H1 (cell line): ENCODE results near the gene ORC3. TPM values are rescaled to one million over a fixed set of nuclear protein-coding genes. Genes with fewer than 3 reads are reported as not detected.

Experiments
- CTCF ChIA-PET: fragments of 300-600 bp; sonication (Branson Sonifier 250); formaldehyde crosslinking; loops from one replicate; lab custom pipeline; 2021; ENCODE audit not compliant: partially characterized antibody; lab: Charles Lee
- POLR2A ChIA-PET: fragments of 300-600 bp; sonication (Branson Sonifier 250); formaldehyde crosslinking; loops from one replicate; lab custom pipeline; 2021; ENCODE audit warnings: inconsistent platforms; ENCODE audit not compliant: partially characterized antibody; lab: Charles Lee
- DNase-seq, 2 experiments: peaks; one replicate each; pipeline versions ENCODE4 v3.0.0 to v3.0.0-alpha.2; 2010 to 2022; ENCODE audit warnings: low spot score in 2 of 2, low read depth in 1 of 2, mixed read lengths in 1 of 2
- FAIRE-seq: peaks from 2 replicates; lab custom pipeline; 2011; peaks lifted over from hg19 to GRCh38; lab: Jason Lieb, UNC
- H2AFZ ChIP-seq: 2 replicates; pipeline ENCODE4 v1.8.1; 2012; ENCODE audit warnings: low read length, inconsistent platforms
- H2AK5ac ChIP-seq: 2 replicates; pipeline ENCODE4 v1.6.1; 2013; ENCODE audit warnings: low read depth, low read length
- H2BK120ac ChIP-seq: replicated peaks from 2 replicates; pipeline ENCODE3; 2013; ENCODE audit warnings: low read depth, low read length, inconsistent platforms
- H2BK12ac ChIP-seq: 2 replicates; pipeline ENCODE4 v1.6.1; 2013; ENCODE audit warnings: low read depth, low read length
- H2BK15ac ChIP-seq: 2 replicates; pipeline ENCODE4 v1.6.1; 2013; ENCODE audit warnings: low read length
- H2BK20ac ChIP-seq: 2 replicates; pipeline ENCODE4 v1.6.1; 2013; ENCODE audit warnings: low read length
- H2BK5ac ChIP-seq: 2 replicates; pipeline ENCODE4 v1.6.1; 2013; ENCODE audit warnings: low read depth, low read length
- H3K14ac ChIP-seq: 2 replicates; pipeline ENCODE4 v1.6.1; 2013; ENCODE audit warnings: inconsistent platforms; ENCODE audit not compliant: insufficient read length
- H3K18ac ChIP-seq: 2 replicates; pipeline ENCODE4 v1.6.1; 2013; ENCODE audit warnings: low read length; ENCODE audit errors: extremely low read depth
- H3K23ac ChIP-seq: 2 replicates; pipeline ENCODE4 v1.6.1; 2013; ENCODE audit warnings: inconsistent platforms; ENCODE audit not compliant: insufficient read length
- H3K23me2 ChIP-seq: 2 replicates; pipeline ENCODE4 v1.6.1; 2013; ENCODE audit warnings: low read depth, low read length
- H3K27ac ChIP-seq: 2 replicates; pipeline ENCODE4 v1.6.1; 2011; ENCODE audit warnings: low read depth, low read length, inconsistent platforms
- H3K27me3 ChIP-seq, 4 experiments: replicated peaks in 1 of 4; 1 replicate in 1 of 4; 2 replicates in 3 of 4; pipeline versions ENCODE4 v1.6.1 to v1.8.1; 2011 to 2013; ENCODE audit warnings: low read length in 3 of 4, mild to moderate bottlenecking in 3 of 4, inconsistent platforms in 2 of 4, mixed read lengths in 2 of 4, moderate library complexity in 1 of 4; ENCODE audit not compliant: control insufficient read depth in 3 of 4, insufficient read depth in 3 of 4; ENCODE audit errors: extremely low read depth in 1 of 4
- H3K36me3 ChIP-seq, 4 experiments: 2 replicates each; pipeline versions ENCODE4 v1.6.1 to v1.8.1; 2011 to 2013; ENCODE audit warnings: mild to moderate bottlenecking in 4 of 4, low read length in 3 of 4, moderate library complexity in 2 of 4, control low read depth in 1 of 4, inconsistent platforms in 1 of 4; ENCODE audit not compliant: insufficient read depth in 4 of 4, control insufficient read depth in 2 of 4
- H3K4ac ChIP-seq: replicated peaks from 2 replicates; pipeline ENCODE3; 2013; ENCODE audit warnings: low read length, low read depth, mixed read lengths, inconsistent platforms; ENCODE audit not compliant: insufficient read length
- H3K4me1 ChIP-seq, 4 experiments: replicated peaks in 1 of 4; 1 replicate in 1 of 4; 2 replicates in 3 of 4; pipeline versions ENCODE4 v1.6.1 to v1.8.1; 2011 to 2013; ENCODE audit warnings: low read length in 3 of 4, inconsistent platforms in 2 of 4, mixed read lengths in 1 of 4; ENCODE audit not compliant: insufficient read depth in 4 of 4, control insufficient read depth in 3 of 4
- H3K4me2 ChIP-seq, 2 experiments: 2 replicates each; pipeline versions ENCODE4 v1.6.1 to v1.8.1; 2011 to 2013; ENCODE audit warnings: low read depth in 2 of 2, low read length in 2 of 2, control low read depth in 1 of 2, inconsistent platforms in 1 of 2, mild to moderate bottlenecking in 1 of 2; ENCODE audit not compliant: insufficient read depth in 1 of 2
- H3K4me3 ChIP-seq, 4 experiments: fragments of 200-600, 300-600 bp in 1 of 4; sonication (generic), shearing (Covaris generic), sonication (Bioruptor Twin) in 1 of 4; 2 replicates each; pipeline versions ENCODE4 v1.5.1 to v1.8.1; 2011 to 2016; ENCODE audit warnings: low read length in 4 of 4, low read depth in 3 of 4, control low read depth in 2 of 4, inconsistent platforms in 2 of 4, mild to moderate bottlenecking in 2 of 4, mixed read lengths in 1 of 4, moderate library complexity in 1 of 4; ENCODE audit not compliant: insufficient read depth in 2 of 4; ENCODE audit errors: extremely low read depth in 1 of 4
- H3K56ac ChIP-seq: replicated peaks from 2 replicates; pipeline ENCODE3; 2013; ENCODE audit warnings: low read depth, mild to moderate bottlenecking, mixed read lengths, low read length, inconsistent platforms; ENCODE audit not compliant: insufficient read length
- H3K79me1 ChIP-seq: 2 replicates; pipeline ENCODE4 v1.6.1; 2013; ENCODE audit warnings: low read depth, low read length, control low read depth
- H3K79me2 ChIP-seq, 2 experiments: 2 replicates each; pipeline versions ENCODE4 v1.6.1 to v1.8.1; 2012 to 2013; ENCODE audit warnings: low read length in 2 of 2, mild to moderate bottlenecking in 2 of 2, inconsistent platforms in 1 of 2; ENCODE audit not compliant: insufficient read depth in 2 of 2, control insufficient read depth in 1 of 2
- H3K9ac ChIP-seq, 4 experiments: replicated peaks in 1 of 4; 1 replicate in 1 of 4; 2 replicates in 3 of 4; pipeline versions ENCODE4 v1.6.1 to v1.8.1; 2011 to 2013; ENCODE audit warnings: low read depth in 3 of 4, low read length in 3 of 4, control low read depth in 2 of 4, mild to moderate bottlenecking in 2 of 4, moderate library complexity in 2 of 4, inconsistent platforms in 1 of 4; ENCODE audit errors: extremely low read depth in 1 of 4
- H3K9me3 ChIP-seq, 2 experiments: 2 replicates each; pipeline versions ENCODE4 v1.6.1 to v1.8.1; 2012 to 2013; ENCODE audit warnings: mild to moderate bottlenecking in 2 of 2, moderate library complexity in 2 of 2, control low read depth in 1 of 2, inconsistent platforms in 1 of 2, low read depth in 1 of 2, low read length in 1 of 2, mixed read lengths in 1 of 2; ENCODE audit not compliant: insufficient read depth in 2 of 2
- H4K20me1 ChIP-seq, 2 experiments: replicated peaks in 1 of 2; 2 replicates each; pipeline versions ENCODE3 to v1.8.1; 2011 to 2013; ENCODE audit warnings: inconsistent platforms in 2 of 2, low read length in 2 of 2, mild to moderate bottlenecking in 1 of 2; ENCODE audit not compliant: insufficient read depth in 2 of 2, control insufficient read depth in 1 of 2
- H4K5ac ChIP-seq: 2 replicates; pipeline ENCODE4 v1.6.1; 2013; ENCODE audit warnings: low read length, low read depth, mixed read lengths, inconsistent platforms; ENCODE audit not compliant: insufficient read length
- H4K8ac ChIP-seq: 2 replicates; pipeline ENCODE4 v1.8.0; 2013; ENCODE audit warnings: mild to moderate bottlenecking, moderate library complexity, low read length, inconsistent platforms; ENCODE audit not compliant: insufficient read depth; ENCODE audit errors: extremely low read depth
- H4K91ac ChIP-seq: replicated peaks from 2 replicates; pipeline ENCODE3; 2013; ENCODE audit warnings: low read length, mixed read lengths, inconsistent platforms; ENCODE audit not compliant: insufficient read length
- ASH2L ChIP-seq: fragments of 200-600, 300-600 bp; sonication (generic); IDR thresholded peaks from one replicate; pipeline ENCODE4 v1.7.1; 2017; ENCODE audit warnings: low read length
- BRCA1 ChIP-seq: IDR thresholded peaks from 2 replicates; pipeline ENCODE4 v1.6.1; 2012; ENCODE audit warnings: low read depth, low read length, improper control_type of control experiment
- WGBS, 2 experiments: shearing (Covaris generic) in 1 of 2; methylation state at CpG; one replicate each; pipeline versions ENCODE4 v1.1.6 to v1.1.7; 2013 to 2015; ENCODE audit warnings: low lambda C conversion rate in 2 of 2, mixed read lengths in 2 of 2, inconsistent platforms in 1 of 2, low coverage in 1 of 2, missing lambda C conversion rate in 1 of 2; ENCODE audit not compliant: insufficient replicate concordance in 2 of 2, insufficient coverage in 1 of 2, insufficient read length in 1 of 2; ENCODE audit errors: extremely low coverage in 1 of 2, missing lambda C conversion rate in 1 of 2; 5-methylcytosine and 5-hydroxymethylcytosine counted together
- polyA plus RNA-seq, 7 experiments: library from polyadenylated mRNA; depleted of rRNA in 3 of 7; stranded (reverse) in 5 of 7; unstranded in 2 of 7; fragments of >200 nt in 5 of 7; fragments of 200-250 nt in 2 of 7; gene quantifications; 1 replicate in 5 of 7; 2 replicates in 1 of 7; 4 replicates in 1 of 7; pipeline versions ENCODE4 v1.2.1 to v1.2.3, GENCODE V29; 2011 to 2013; ENCODE audit warnings: missing spikeins in 2 of 7, mixed read lengths in 2 of 7
- total RNA-seq: library from RNA; stranded (reverse); fragmentation: NEBNext Ultra II Directional; extraction: Animal tissue kit (Norgen Biotek cat#: 25700); gene quantifications from 2 replicates; pipeline ENCODE4 v1.2.1, GENCODE V29; 2021

Gene ORC3
- total and polyA plus RNA-seq, 2 of the 8 experiments (the other 6 are each of a cell fraction or from before 2014, with no cell fraction given), result 35.9 to 60.9 TPM

DNA sequence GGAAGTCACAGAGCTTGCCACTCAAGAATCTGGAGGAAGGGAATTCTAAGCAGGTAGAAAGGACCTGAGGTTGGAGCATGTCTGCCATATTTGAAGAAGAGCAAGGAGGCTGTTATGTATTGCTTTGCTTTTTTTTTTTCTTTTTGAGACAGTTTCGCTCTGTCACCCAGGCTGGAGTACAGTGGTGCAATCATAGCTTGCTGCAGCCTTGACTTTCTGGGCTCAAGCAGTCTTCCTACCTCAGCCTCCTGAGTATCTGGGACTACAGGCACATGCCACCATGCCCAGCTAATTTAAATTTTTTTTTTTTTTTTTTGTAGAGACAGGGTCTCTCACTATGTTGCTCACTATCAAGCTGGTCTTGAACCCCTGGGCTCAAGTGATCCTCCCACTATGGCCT, 40.8 kb downstream of the ORC3 start:
- Histone ChIP-seq H2BK15ac (no peak overlapping the region), H3K27ac (no peak overlapping the region), H2AK5ac (no peak overlapping the region), H3K56ac (no peak overlapping the region), H3K23ac (no peak overlapping the region), H2AFZ (no peak overlapping the region), H3K9ac (no peak overlapping the region), H4K8ac (no peak overlapping the region), H3K36me3 (peaks cover 0 to 28% (median 10%) of the 10 kb centered on the region in 4 experiments; a peak in 6 of 8 replicates), H3K18ac (no peak overlapping the region), H3K27me3 (no peaks in the 10 kb centered on the region), H3K79me2 (no peaks in the 10 kb centered on the region), H3K23me2 (no peaks in the 10 kb centered on the region), H2BK5ac (no peak overlapping the region), H3K4me3 (no peak overlapping the region), H3K4me1 (no peaks in the 10 kb centered on the region), H2BK120ac (no peak overlapping the region), H2BK20ac (no peak overlapping the region), H3K4ac (no peak overlapping the region), H3K14ac (no peak overlapping the region), H2BK12ac (no peak overlapping the region), H4K5ac (no peak overlapping the region), H3K4me2 (no peak overlapping the region), H3K79me1 (no peaks in the 10 kb centered on the region), H3K9me3 (no peaks in the 10 kb centered on the region), H4K91ac (no peak overlapping the region), H4K20me1 (peaks cover 0 to 1% of the 10 kb centered on the region in 2 experiments)
- FAIRE-seq (no peak), DNase-seq (no peak)
- ChIA-PET POLR2A (interaction anchor here (1.1 kb wide), 1 partner anchor 12 kb away, joined by 3 read pairs; no protein-coding TSS in a partner anchor), CTCF (interaction anchor here (0.6 kb wide), 1 partner anchor 146 kb away, joined by 3 read pairs; no protein-coding TSS in a partner anchor)
- no peak for TF ChIP-seq ASH2L
- no peak for TF ChIP-seq BRCA1
- WGBS, 2 experiments, result 88% methylated on average over 1 of the region's 1 CpG; no CpG with 5 or more reads in 1 of the 2 experiments
